ENCODE results near the gene CNKSR2.

DNA sequence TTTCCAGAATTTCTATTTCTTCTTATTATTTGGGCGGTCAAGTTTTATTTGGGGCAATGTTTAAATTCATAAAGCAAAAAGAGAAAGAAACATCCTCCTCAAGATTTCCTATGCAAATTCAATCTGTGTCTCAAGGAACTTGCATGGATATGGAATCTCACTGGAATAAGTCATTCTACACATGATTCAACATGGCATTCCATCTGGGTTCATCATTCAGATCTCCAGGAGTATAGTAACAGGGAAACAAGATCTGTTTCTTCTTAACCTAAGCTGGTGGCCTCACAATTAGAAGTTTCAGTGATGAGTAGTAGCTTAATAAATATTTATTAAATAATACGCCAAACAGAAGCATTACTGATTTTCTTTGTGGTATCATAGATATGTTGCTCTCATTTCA lies 264.1 kb downstream of the CNKSR2 start:
- TF ChIP-seq, protein P1, sequence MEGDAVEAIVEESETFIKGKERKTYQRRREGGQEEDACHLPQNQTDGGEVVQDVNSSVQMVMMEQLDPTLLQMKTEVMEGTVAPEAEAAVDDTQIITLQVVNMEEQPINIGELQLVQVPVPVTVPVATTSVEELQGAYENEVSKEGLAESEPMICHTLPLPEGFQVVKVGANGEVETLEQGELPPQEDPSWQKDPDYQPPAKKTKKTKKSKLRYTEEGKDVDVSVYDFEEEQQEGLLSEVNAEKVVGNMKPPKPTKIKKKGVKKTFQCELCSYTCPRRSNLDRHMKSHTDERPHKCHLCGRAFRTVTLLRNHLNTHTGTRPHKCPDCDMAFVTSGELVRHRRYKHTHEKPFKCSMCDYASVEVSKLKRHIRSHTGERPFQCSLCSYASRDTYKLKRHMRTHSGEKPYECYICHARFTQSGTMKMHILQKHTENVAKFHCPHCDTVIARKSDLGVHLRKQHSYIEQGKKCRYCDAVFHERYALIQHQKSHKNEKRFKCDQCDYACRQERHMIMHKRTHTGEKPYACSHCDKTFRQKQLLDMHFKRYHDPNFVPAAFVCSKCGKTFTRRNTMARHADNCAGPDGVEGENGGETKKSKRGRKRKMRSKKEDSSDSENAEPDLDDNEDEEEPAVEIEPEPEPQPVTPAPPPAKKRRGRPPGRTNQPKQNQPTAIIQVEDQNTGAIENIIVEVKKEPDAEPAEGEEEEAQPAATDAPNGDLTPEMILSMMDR (IDR thresholded peaks at IDR 0.05; ENCODE audit: poor library complexity), result no peak
- TF ChIP-seq EZH2 (IDR thresholded peaks at IDR 0.05; ENCODE audit: borderline replicate concordance) (no peak), EZH2phosphoT487 (IDR thresholded peaks at IDR 0.05; ENCODE audit: low read depth, severe bottlenecking, unreplicated experiment) (no peak)

Data from hepatocyte (in vitro differentiated cells).